ENCODE data around the gene C1QL2. TPM values are rescaled to one million over a fixed set of nuclear protein-coding genes. Genes with fewer than 3 reads are reported as not detected.

C1QL2 gene
- total RNA-seq, 3 donors from 2014 or later (not counting 1 experiment from before 2014, with no cell fraction given) = not detected

DNA sequence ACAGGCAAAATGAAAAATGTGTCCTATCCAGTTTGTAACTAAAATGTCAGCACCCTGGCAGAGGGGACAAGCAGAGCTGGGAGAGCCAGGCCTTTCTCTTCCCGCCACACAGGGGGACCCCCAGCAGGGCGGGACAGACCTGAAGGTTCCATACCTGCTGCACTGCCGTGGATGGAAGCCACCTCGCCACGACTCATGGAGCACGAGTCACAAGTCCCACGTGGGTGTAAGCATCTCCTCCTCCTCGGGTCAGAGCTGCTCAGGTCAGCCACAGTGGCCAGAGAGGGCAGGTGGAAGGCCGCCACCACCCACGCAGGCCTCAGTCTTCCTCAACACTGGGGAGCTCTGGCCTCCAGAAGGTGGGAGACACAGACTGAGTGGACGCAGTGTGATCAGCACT, 21.0 kb downstream of the C1QL2 start:
- WGBS (ENCODE audit: insufficient coverage) = 77% methylated on average over 11 of the region's 11 CpGs
- H3K4me3 ChIP-seq (ENCODE audit: low read length) = no peak overlapping the region
- Mint-ChIP-seq H3K4me1 (peaks cover 0 to 5% of the 10 kb centered on the region in 2 donors), H3K9me3 (no peaks in the 10 kb centered on the region), H3K27ac (no peak overlapping the region), H3K27me3 (ENCODE audit: low read depth in 2 of 2) (peaks cover 8 to 12% of the 10 kb centered on the region in 2 donors), H3K4me3 (no peak overlapping the region), H3K36me3 (no peaks in the 10 kb centered on the region)
- intact Hi-C loops (cut with micrococcal nuclease) = no loop called here
- TF ChIP-seq, protein P1, sequence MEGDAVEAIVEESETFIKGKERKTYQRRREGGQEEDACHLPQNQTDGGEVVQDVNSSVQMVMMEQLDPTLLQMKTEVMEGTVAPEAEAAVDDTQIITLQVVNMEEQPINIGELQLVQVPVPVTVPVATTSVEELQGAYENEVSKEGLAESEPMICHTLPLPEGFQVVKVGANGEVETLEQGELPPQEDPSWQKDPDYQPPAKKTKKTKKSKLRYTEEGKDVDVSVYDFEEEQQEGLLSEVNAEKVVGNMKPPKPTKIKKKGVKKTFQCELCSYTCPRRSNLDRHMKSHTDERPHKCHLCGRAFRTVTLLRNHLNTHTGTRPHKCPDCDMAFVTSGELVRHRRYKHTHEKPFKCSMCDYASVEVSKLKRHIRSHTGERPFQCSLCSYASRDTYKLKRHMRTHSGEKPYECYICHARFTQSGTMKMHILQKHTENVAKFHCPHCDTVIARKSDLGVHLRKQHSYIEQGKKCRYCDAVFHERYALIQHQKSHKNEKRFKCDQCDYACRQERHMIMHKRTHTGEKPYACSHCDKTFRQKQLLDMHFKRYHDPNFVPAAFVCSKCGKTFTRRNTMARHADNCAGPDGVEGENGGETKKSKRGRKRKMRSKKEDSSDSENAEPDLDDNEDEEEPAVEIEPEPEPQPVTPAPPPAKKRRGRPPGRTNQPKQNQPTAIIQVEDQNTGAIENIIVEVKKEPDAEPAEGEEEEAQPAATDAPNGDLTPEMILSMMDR (IDR thresholded peaks at IDR 0.05) = no peak
- no peaks in the 10 kb centered on the region for H3K4me1 ChIP-seq (ENCODE audit: control insufficient read depth, insufficient read depth, low read length)
- no peak overlapping the region for H3K27ac ChIP-seq (ENCODE audit: low read length)
- no peaks in the 10 kb centered on the region for H3K9me3 ChIP-seq (ENCODE audit: control insufficient read depth, insufficient read depth, low read length)
- ATAC-seq (no peak), DNase-seq (no peak)
- no peaks in the 10 kb centered on the region for H3K27me3 ChIP-seq (ENCODE audit: control insufficient read depth, insufficient read depth, low read length)
- H3K36me3 ChIP-seq (ENCODE audit: control insufficient read depth, insufficient read depth, low read length) = no peaks in the 10 kb centered on the region

- no peaks in the 10 kb centered on the region for H3K4me1 ChIP-seq (ENCODE audit: control insufficient read depth, insufficient read depth, low read length)
- Mint-ChIP-seq H3K4me3 (no peak overlapping the region), H3K9me3 (no peaks in the 10 kb centered on the region), H3K27ac (no peak overlapping the region), H3K4me1 (peaks cover 0 to 5% of the 10 kb centered on the region in 2 donors), H3K27me3 (ENCODE audit: low read depth in 2 of 2) (peaks cover 8 to 9% of the 10 kb centered on the region in 2 donors), H3K36me3 (no peaks in the 10 kb centered on the region)
- intact Hi-C loops (cut with micrococcal nuclease) = no loop called here
- ATAC-seq (no peak), DNase-seq (no peak)
- no peak overlapping the region for H3K27ac ChIP-seq (ENCODE audit: low read length)
- TF ChIP-seq, protein P1 (IDR thresholded peaks at IDR 0.05) = no peak
- H3K9me3 ChIP-seq (ENCODE audit: control insufficient read depth, insufficient read depth, low read length) = no peaks in the 10 kb centered on the region
- no peaks in the 10 kb centered on the region for H3K27me3 ChIP-seq (ENCODE audit: control insufficient read depth, insufficient read depth, low read length)
- no peak overlapping the region for H3K4me3 ChIP-seq (ENCODE audit: low read length)
- H3K36me3 ChIP-seq (ENCODE audit: control insufficient read depth, insufficient read depth, low read length) = no peaks in the 10 kb centered on the region
- 79% methylated on average over 8 of the region's 8 CpGs for whole genome bisulfite sequencing (ENCODE audit: insufficient coverage)
These were observed 21.7 kb downstream of the C1QL2 start for GRCh38 chr2:119136872-119137271.

DNA sequence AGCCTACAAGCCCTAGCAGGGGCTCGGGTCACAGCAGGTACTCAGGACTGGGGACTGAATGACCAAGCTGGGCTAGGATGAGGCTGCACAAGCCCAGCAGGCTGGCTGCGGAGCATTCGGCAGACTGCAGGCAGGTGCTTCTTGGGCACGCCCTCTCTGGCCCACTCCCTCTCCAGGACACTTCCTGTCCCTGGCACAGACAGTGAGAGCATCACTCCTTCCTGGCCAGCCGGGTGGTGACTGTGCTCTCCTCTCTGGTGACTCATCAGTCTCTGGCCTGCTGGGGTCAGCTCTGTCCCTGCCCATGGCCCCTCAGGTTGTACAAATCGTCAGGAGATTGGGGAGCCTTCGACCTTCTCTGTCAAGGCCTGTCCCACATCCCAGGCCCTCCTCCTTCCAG, 22.5 kb downstream of the C1QL2 start:
- H3K4me1 ChIP-seq (ENCODE audit: control insufficient read depth, insufficient read depth, low read length) = no peaks in the 10 kb centered on the region
- H3K27ac ChIP-seq (ENCODE audit: low read length) = no peak overlapping the region
- H3K9me3 Mint-ChIP-seq = no peaks in the 10 kb centered on the region
- DNase-seq (no peak), ATAC-seq (no peak)
- peaks cover 0 to 5% of the 10 kb centered on the region in 2 donors for H3K4me1 Mint-ChIP-seq
- intact Hi-C loops (cut with micrococcal nuclease) = no loop called here
- no peaks in the 10 kb centered on the region for H3K27me3 ChIP-seq (ENCODE audit: control insufficient read depth, insufficient read depth, low read length)
- no peaks in the 10 kb centered on the region for H3K36me3 Mint-ChIP-seq
- peaks cover 8 to 11% of the 10 kb centered on the region in 2 donors for H3K27me3 Mint-ChIP-seq (ENCODE audit: low read depth in 2 of 2)
- H3K36me3 ChIP-seq (ENCODE audit: control insufficient read depth, insufficient read depth, low read length) = no peaks in the 10 kb centered on the region
- no peaks in the 10 kb centered on the region for H3K9me3 ChIP-seq (ENCODE audit: control insufficient read depth, insufficient read depth, low read length)
- TF ChIP-seq, protein P1 (IDR thresholded peaks at IDR 0.05) = no peak
- no peak overlapping the region for H3K4me3 Mint-ChIP-seq
- H3K4me3 ChIP-seq (ENCODE audit: low read length) = no peak overlapping the region
- WGBS (ENCODE audit: insufficient coverage) = 67% methylated on average over 7 of the region's 7 CpGs
- H3K27ac Mint-ChIP-seq = no peak overlapping the region

DNA sequence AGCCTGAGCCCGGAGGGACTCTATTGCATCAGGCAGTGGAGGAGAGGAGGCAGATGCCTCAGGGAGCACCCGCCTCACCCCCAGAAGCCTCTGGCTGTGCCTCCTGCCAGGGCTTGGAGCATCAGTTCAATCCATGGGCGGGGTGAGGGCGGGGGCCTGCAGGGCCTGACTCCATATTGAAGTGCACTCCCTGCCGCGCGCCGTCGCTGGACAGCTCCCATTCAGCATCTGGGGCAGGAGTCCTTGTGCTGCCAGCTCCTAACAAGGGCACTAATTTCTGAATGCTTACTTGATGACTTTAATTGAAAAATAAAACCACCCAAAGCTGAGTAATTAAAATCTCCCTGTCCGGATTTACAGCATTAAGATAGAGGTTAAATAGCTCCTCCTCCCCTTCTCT, 23.8 kb downstream of the C1QL2 start:
- intact Hi-C loops (cut with micrococcal nuclease) = no loop called here
- Histone ChIP-seq H3K4me1 (ENCODE audit: control insufficient read depth, insufficient read depth, low read length) (no peaks in the 10 kb centered on the region), H3K36me3 (ENCODE audit: control insufficient read depth, insufficient read depth, low read length) (no peaks in the 10 kb centered on the region), H3K4me3 (ENCODE audit: low read length) (no peak overlapping the region), H3K27ac (ENCODE audit: low read length) (no peak overlapping the region), H3K9me3 (ENCODE audit: control insufficient read depth, insufficient read depth, low read length) (no peaks in the 10 kb centered on the region), H3K27me3 (ENCODE audit: control insufficient read depth, insufficient read depth, low read length) (no peaks in the 10 kb centered on the region)
- Mint-ChIP-seq H3K4me3 (no peak overlapping the region), H3K27ac (no peak overlapping the region), H3K27me3 (ENCODE audit: low read depth in 2 of 2) (peaks cover 8 to 16% of the 10 kb centered on the region in 2 donors), H3K9me3 (no peaks in the 10 kb centered on the region), H3K4me1 (peaks cover 0 to 5% of the 10 kb centered on the region in 2 donors), H3K36me3 (no peaks in the 10 kb centered on the region)
- 81% methylated on average over 10 of the region's 10 CpGs for WGBS (ENCODE audit: insufficient coverage)
- no peak for DNase-seq
- ATAC-seq = no peak
- TF ChIP-seq, protein P1 (IDR thresholded peaks at IDR 0.05) = no peak

Measured in natural killer cell (primary cell).